HG02884 (cell line): ENCODE results near the gene CFAP69.

Source experiments
- ATAC-seq: cut with Tn5 transposase; IDR thresholded peaks from one replicate; pipeline ENCODE4 v1.9.1; 2021; ENCODE audit warnings: mild to moderate bottlenecking, moderate library complexity; ENCODE audit not compliant: unreplicated experiment

The CFAP69 gene

GRCh38 chr7:90244909-90245851, at the start of gene CFAP69:
CFAP69 (plus strand) TSS chr7:90245174; CDS start chr7:90245425, 251 bp downstream.
- peak; percentile 89 for ATAC-seq

GRCh38 chr7:90201500-90202195, 43.3 kb upstream of the CFAP69 start:
- ATAC-seq: no peak

GRCh38 chr7:90207956-90208355, 37.0 kb upstream of the CFAP69 start:
- no peak for ATAC-seq

GRCh38 chr7:90209776-90210175, 35.2 kb upstream of the CFAP69 start:
- no peak for ATAC-seq

GRCh38 chr7:90210475-90210874, 34.5 kb upstream of the CFAP69 start:
- no peak for ATAC-seq

- no peak for ATAC-seq
These were observed 34.0 kb upstream of the CFAP69 start for GRCh38 chr7:90210981-90211380.

GRCh38 chr7:90211391-90212148, 33.4 kb upstream of the CFAP69 start, which contains the start of gene STEAP2:
STEAP2 (plus strand) TSS chr7:90211740; CDS start chr7:90225083, 13,343 bp downstream.
- peak; percentile 95 for ATAC-seq

GRCh38 chr7:90212149-90212495, 32.9 kb upstream of the CFAP69 start:
- ATAC-seq: no peak

- ATAC-seq: no peak
These were observed 31.5 kb upstream of the CFAP69 start for GRCh38 chr7:90213521-90213920.

- ATAC-seq: no peak
These were observed 28.8 kb upstream of the CFAP69 start for GRCh38 chr7:90216080-90216674.

GRCh38 chr7:90216771-90217170, 28.2 kb upstream of the CFAP69 start:
- no peak for ATAC-seq

- no peak for ATAC-seq
These were observed 22.6 kb upstream of the CFAP69 start for GRCh38 chr7:90222390-90222789.

GRCh38 chr7:90222811-90223725, 21.9 kb upstream of the CFAP69 start:
- ATAC-seq: no peak

GRCh38 chr7:90224195-90224594, 20.8 kb upstream of the CFAP69 start:
- ATAC-seq: no peak

- ATAC-seq: no peak
These were observed 19.8 kb upstream of the CFAP69 start for GRCh38 chr7:90225181-90225580.

- no peak for ATAC-seq
These were observed 19.4 kb upstream of the CFAP69 start for GRCh38 chr7:90225601-90226000.

GRCh38 chr7:90227259-90227658, 17.7 kb upstream of the CFAP69 start:
- no peak for ATAC-seq

- no peak for ATAC-seq
These were observed 15.3 kb upstream of the CFAP69 start for GRCh38 chr7:90229682-90230081.

- ATAC-seq: no peak
These were observed 14.1 kb upstream of the CFAP69 start for GRCh38 chr7:90230834-90231233.

- ATAC-seq: no peak
These were observed 13.7 kb upstream of the CFAP69 start for GRCh38 chr7:90231304-90231703.
